Type B pancreatic cell (in vitro differentiated cells): ENCODE measurements around the gene C5orf46. TPM values are rescaled to one million over a fixed set of nuclear protein-coding genes. Genes with fewer than 3 reads are reported as not detected.
A peak's percentile ranks its signal among the peaks of the same experiment; 100 is the strongest.

Experiments used
- DNase-seq: peaks from one replicate; pipeline ENCODE4 v3.0.0; 2021; ENCODE audit warnings: mixed read lengths; ENCODE audit not compliant: unreplicated experiment; ENCODE audit errors: extremely low spot score
- H3K27ac Mint-ChIP-seq: 2 replicates; pipeline ENCODE4 v1.8.0; 2021; ENCODE audit warnings: mild to moderate bottlenecking, mixed read lengths
- H3K27me3 Mint-ChIP-seq: 2 replicates; pipeline ENCODE4 v1.8.0; 2021; ENCODE audit warnings: mixed read lengths
- H3K36me3 Mint-ChIP-seq: 2 replicates; pipeline ENCODE4 v1.8.0; 2021; ENCODE audit warnings: mixed read lengths
- H3K4me1 Mint-ChIP-seq: one replicate; pipeline ENCODE4 v1.8.0; 2021; ENCODE audit warnings: mixed read lengths; ENCODE audit not compliant: unreplicated experiment
- H3K4me3 Mint-ChIP-seq: 2 replicates; pipeline ENCODE4 v1.8.0; 2021; ENCODE audit warnings: mild to moderate bottlenecking, mixed read lengths
- H3K9me3 Mint-ChIP-seq: 2 replicates; pipeline ENCODE4 v1.8.0; 2021; ENCODE audit warnings: mixed read lengths
- total RNA-seq: library from RNA; stranded (reverse); gene quantifications from 2 replicates; pipeline ENCODE4 v1.2.1, GENCODE V29; 2021; ENCODE audit warnings: low replicate concordance
- TF ChIP-seq, protein P1 (sequence below): fragments of 200-600 bp; sonication (generic); conservative IDR thresholded peaks from 2 replicates; pipeline ENCODE4 v1.5.0; 2021; ENCODE audit warnings: antibody characterized with exemption, mild to moderate bottlenecking

C5orf46 gene
- total RNA-seq, 1 donor from 2014 or later, result not detected

DNA sequence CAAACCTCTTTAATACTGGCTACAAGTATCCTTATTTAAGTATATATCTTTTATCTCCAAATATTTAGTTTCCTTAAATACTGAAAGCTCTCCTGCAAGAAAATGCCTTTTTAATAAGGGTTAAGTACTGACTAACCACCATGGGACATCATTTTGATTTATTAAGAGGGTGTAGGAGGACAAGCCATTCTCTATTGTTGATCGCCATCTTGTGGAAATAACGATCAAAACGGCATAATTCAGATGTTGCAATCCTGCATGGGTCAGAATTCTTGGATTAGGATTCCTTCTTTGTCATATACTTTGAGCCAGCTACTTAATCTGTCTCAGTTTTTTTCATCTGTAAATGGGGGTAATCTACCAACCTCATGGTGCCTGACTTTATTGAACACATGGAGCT, 28.7 kb upstream of the C5orf46 start:
- Mint-ChIP-seq H3K4me1 (no peaks in the 10 kb centered on the region), H3K9me3 (no peaks in the 10 kb centered on the region), H3K27ac (no peak overlapping the region), H3K4me3 (no peak overlapping the region), H3K27me3 (no peaks in the 10 kb centered on the region), H3K36me3 (no peaks in the 10 kb centered on the region)
- DNase-seq, result no peak
- TF ChIP-seq, protein P1, sequence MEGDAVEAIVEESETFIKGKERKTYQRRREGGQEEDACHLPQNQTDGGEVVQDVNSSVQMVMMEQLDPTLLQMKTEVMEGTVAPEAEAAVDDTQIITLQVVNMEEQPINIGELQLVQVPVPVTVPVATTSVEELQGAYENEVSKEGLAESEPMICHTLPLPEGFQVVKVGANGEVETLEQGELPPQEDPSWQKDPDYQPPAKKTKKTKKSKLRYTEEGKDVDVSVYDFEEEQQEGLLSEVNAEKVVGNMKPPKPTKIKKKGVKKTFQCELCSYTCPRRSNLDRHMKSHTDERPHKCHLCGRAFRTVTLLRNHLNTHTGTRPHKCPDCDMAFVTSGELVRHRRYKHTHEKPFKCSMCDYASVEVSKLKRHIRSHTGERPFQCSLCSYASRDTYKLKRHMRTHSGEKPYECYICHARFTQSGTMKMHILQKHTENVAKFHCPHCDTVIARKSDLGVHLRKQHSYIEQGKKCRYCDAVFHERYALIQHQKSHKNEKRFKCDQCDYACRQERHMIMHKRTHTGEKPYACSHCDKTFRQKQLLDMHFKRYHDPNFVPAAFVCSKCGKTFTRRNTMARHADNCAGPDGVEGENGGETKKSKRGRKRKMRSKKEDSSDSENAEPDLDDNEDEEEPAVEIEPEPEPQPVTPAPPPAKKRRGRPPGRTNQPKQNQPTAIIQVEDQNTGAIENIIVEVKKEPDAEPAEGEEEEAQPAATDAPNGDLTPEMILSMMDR, result peak; percentile 70

DNA sequence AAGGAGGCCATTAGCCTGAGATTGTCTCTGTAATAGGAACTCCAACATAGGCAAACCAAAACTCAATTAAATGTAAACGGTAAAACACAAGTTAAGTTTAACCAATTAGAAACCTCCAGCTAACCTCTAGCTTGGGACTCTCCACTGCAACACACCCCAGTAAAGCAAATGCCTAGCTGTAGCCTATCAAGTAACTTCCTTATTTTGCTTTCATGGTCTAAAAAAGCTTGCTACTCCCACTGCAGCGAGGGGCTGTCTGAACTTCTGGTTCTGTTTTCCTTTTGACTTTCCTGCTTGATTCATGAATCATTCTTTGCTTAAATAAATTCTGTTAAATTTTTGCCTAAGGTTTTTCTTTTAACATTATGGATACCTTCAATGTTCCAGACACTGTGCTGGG, 24.4 kb upstream of the C5orf46 start:
- no peak for DNase-seq
- TF ChIP-seq, protein P1, result no peak
- Mint-ChIP-seq H3K4me1 (no peaks in the 10 kb centered on the region), H3K36me3 (no peaks in the 10 kb centered on the region), H3K9me3 (no peaks in the 10 kb centered on the region), H3K27ac (no peak overlapping the region), H3K27me3 (no peaks in the 10 kb centered on the region), H3K4me3 (no peak overlapping the region)

DNA sequence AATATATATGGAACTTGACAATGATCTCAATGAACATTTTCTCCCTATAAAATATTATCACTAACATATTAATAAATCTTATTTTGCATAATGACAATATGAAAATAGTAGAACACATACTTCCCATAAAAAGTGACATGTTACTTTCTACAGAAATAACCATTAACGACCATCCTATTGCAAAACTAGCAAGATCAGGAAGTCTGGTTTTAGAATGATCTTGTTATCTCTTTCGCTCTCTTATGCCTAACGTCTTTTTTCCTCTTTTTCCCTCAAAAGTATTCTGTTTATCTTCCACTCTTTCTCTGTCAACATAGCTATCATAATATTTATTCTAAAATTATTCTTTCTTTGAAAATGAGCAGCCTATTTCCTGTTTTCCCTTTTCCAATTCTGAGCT, 21.6 kb upstream of the C5orf46 start:
- no peaks in the 10 kb centered on the region for H3K27me3 Mint-ChIP-seq
- no peaks in the 10 kb centered on the region for H3K9me3 Mint-ChIP-seq
- H3K36me3 Mint-ChIP-seq, result no peaks in the 10 kb centered on the region
- no peak overlapping the region for H3K27ac Mint-ChIP-seq
- DNase-seq, result no peak
- TF ChIP-seq, protein P1, result no peak
- no peaks in the 10 kb centered on the region for H3K4me1 Mint-ChIP-seq
- no peak overlapping the region for H3K4me3 Mint-ChIP-seq

DNA sequence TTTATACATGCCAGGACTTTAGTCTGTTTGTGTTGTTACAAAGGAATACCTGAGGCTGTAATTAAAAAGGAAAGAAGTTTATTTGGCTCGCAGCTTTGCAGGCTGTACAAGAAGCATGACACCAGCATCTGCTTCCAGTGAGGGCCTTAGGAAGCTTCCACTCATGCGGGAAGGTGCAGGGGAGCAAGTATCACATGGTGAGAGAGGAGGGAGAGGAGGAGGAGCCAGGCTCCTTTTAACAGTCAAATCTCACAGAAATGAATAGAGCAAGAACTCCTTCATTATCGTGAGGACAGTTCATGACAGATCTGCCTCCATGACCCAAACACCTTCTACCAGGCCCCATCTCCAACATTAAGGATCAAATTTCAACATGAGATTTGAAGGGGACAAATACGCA, 18.7 kb upstream of the C5orf46 start:
- TF ChIP-seq, protein P1, result no peak
- Mint-ChIP-seq H3K27ac (no peak overlapping the region), H3K36me3 (no peaks in the 10 kb centered on the region), H3K4me3 (no peak overlapping the region), H3K4me1 (no peaks in the 10 kb centered on the region), H3K27me3 (no peaks in the 10 kb centered on the region), H3K9me3 (no peaks in the 10 kb centered on the region)
- no peak for DNase-seq

DNA sequence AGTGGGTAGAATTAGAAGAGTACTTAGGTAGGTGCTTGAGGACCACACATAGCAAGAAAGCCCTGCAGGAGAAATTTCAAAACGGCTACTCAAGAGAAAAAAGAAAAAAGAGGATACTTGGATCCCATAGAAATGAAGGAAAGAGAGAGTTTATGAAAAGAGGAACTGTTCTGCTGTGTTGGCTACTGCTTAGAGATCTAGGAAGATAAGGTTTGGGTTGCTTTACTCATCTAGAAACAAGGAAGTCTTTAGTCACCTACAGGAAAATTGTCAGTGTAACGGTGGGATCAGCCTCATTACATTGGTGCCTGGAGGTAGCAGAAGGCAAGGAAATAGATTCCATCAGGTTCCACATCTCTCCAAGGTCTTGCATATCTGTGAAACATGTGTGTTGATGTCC, 14.8 kb upstream of the C5orf46 start:
- H3K4me3 Mint-ChIP-seq, result no peak overlapping the region
- H3K36me3 Mint-ChIP-seq, result no peaks in the 10 kb centered on the region
- no peaks in the 10 kb centered on the region for H3K27me3 Mint-ChIP-seq
- no peaks in the 10 kb centered on the region for H3K9me3 Mint-ChIP-seq
- TF ChIP-seq, protein P1, result no peak
- H3K27ac Mint-ChIP-seq, result no peak overlapping the region
- no peak for DNase-seq
- no peaks in the 10 kb centered on the region for H3K4me1 Mint-ChIP-seq

DNA sequence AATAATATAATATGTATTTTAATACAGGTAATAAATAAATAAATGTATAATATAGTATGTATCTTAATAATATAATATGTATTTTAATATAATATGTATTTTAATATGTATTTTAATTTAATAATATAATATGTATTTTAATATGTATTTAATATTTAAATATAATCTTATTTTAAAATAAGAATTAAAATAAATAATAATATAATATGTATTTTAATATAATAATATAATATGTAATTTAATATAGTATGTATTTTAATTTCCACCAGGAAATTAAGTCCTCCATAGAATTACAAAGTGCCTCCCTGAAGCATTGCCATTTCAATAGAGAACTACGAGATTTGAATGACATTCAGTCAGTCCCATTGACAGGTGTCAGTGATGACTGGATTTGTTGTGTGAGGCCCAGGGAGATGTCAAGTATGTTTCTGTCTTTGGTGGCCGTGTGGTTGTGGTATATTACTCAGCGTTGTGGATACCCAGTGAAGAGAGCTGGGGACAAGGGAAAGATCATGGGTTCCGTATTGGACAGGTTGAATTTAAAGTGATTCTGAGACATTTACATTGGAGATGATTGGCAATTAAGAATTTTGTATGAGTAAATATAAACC, 14.2 kb upstream of the C5orf46 start:
- no peaks in the 10 kb centered on the region for H3K4me1 Mint-ChIP-seq
- no peaks in the 10 kb centered on the region for H3K9me3 Mint-ChIP-seq
- no peaks in the 10 kb centered on the region for H3K27me3 Mint-ChIP-seq
- DNase-seq, result no peak
- no peak overlapping the region for H3K27ac Mint-ChIP-seq
- TF ChIP-seq, protein P1, result no peak
- H3K36me3 Mint-ChIP-seq, result no peaks in the 10 kb centered on the region
- no peak overlapping the region for H3K4me3 Mint-ChIP-seq
